Measurements from ENCODE around the gene BRD7.

DNA sequence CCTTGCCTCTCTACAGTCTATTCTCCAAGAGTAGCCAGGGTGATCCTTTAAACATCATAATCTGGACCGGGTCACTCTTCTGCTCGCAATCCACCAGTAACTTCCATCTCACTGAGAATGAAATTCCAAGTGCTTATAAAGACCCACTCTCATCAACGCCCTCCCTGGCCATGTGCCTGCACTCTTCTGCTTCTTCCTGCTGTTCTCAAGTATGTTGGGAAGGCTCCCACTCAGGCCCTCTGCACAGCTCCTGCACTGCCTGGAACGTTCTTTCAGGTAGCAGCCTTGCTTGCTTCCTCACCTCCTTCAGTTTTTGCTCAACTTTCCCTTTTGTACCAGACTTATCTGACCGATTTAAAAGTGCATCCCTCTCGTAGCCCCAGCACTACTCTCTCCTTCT is 44.4 kb downstream of the BRD7 start:
- TF ChIP-seq, protein P1, sequence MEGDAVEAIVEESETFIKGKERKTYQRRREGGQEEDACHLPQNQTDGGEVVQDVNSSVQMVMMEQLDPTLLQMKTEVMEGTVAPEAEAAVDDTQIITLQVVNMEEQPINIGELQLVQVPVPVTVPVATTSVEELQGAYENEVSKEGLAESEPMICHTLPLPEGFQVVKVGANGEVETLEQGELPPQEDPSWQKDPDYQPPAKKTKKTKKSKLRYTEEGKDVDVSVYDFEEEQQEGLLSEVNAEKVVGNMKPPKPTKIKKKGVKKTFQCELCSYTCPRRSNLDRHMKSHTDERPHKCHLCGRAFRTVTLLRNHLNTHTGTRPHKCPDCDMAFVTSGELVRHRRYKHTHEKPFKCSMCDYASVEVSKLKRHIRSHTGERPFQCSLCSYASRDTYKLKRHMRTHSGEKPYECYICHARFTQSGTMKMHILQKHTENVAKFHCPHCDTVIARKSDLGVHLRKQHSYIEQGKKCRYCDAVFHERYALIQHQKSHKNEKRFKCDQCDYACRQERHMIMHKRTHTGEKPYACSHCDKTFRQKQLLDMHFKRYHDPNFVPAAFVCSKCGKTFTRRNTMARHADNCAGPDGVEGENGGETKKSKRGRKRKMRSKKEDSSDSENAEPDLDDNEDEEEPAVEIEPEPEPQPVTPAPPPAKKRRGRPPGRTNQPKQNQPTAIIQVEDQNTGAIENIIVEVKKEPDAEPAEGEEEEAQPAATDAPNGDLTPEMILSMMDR (IDR thresholded peaks at IDR 0.05; ENCODE audit: low read depth, low read length, missing input control) = no peak
- TF ChIP-seq RAD21 (IDR thresholded peaks at IDR 0.05) (no peak), TAF1 (conservative IDR thresholded peaks at IDR 0.05) (no peak), EGR1 (IDR thresholded peaks at IDR 0.05; ENCODE audit: low read depth in 2 of 2) (no peak), FOXA2 (IDR thresholded peaks at IDR 0.05) (no peak)

Measured in liver (tissue), 3 donors.